Kidney glomerular epithelial cell (primary cell): Measurements from ENCODE around the gene PXMP2.

ENCODE experiments used
- DNase-seq: peaks from one replicate; lab custom pipeline; 2025; lab: John Stamatoyannopoulos, UW

The PXMP2 gene

DNA sequence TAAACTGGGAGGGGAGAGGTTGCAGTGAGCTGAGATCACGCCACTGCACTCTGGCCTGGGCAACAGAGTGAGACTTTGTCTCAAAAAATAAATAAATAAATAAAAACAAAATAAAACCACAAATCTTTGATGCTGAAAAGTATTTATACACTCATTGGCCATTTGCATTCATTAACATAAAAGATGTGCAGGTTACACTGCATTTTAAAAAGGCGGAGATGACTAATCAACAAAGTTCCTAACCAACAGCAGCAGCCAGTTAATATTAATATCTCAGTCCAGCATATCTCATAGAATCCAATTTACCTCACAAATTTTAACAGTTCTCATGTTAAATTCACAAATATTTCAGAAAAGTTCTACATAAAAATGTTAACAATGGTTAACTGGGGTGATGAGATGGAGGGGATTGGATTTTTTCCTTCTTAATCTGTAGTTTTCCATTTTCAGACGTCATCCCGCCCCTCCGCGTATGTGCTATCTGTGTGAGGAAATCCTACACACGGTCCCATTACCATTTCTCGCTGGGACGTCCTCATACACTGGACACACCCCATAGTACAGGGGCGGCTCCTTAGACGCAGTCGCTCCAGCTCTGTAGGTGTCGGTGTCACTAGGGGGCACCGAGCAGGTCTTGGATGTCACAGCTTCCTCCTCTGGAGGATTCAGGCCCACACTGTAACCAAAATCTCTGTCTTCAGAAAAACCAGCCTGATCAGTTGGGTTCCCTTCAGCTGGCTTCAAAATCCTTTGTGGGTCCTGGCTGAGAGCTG, 67.0 kb downstream of the PXMP2 start:
- no peak for DNase-seq
